Breast epithelium (tissue), 3 donors: ENCODE results near the gene COX7B.

Experiments
- POLR2AphosphoS5 ChIP-seq, 3 donors: sonication (generic); formaldehyde crosslinking; IDR thresholded peaks; one replicate each; pipeline ENCODE4 v1.6.1; 2017; ENCODE audit warnings: antibody characterized with exemption in 3 of 3
- TF ChIP-seq, protein P1 (sequence below), 3 donors: fragments of 450-650 bp; IDR thresholded peaks; one replicate each; pipeline ENCODE4 v1.5.1; 2016 to 2017; ENCODE audit warnings: antibody characterized with exemption in 3 of 3, mild to moderate bottlenecking in 3 of 3, moderate library complexity in 3 of 3

DNA sequence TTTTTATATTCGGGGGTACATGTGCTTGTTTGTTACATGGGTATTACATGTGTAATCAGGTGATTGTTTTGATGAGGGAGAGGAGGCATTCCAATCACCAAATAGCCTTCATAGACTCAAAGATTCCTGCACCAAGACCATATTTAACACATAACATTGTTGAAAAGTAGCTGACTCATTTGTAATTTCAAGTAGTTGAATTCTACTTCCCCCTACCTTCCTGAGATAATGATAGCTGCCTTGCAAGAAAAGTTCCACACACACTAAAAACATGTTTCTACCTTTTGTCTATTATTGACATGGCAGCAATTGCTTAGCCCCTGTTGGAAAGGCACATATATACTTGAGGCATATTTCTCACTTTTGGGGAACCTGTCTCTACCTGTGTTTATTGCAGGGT lies 54.0 kb downstream of the COX7B start:
- TF ChIP-seq, protein P1, sequence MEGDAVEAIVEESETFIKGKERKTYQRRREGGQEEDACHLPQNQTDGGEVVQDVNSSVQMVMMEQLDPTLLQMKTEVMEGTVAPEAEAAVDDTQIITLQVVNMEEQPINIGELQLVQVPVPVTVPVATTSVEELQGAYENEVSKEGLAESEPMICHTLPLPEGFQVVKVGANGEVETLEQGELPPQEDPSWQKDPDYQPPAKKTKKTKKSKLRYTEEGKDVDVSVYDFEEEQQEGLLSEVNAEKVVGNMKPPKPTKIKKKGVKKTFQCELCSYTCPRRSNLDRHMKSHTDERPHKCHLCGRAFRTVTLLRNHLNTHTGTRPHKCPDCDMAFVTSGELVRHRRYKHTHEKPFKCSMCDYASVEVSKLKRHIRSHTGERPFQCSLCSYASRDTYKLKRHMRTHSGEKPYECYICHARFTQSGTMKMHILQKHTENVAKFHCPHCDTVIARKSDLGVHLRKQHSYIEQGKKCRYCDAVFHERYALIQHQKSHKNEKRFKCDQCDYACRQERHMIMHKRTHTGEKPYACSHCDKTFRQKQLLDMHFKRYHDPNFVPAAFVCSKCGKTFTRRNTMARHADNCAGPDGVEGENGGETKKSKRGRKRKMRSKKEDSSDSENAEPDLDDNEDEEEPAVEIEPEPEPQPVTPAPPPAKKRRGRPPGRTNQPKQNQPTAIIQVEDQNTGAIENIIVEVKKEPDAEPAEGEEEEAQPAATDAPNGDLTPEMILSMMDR (IDR thresholded peaks at IDR 0.05): no peak
- TF ChIP-seq POLR2AphosphoS5 (IDR thresholded peaks at IDR 0.05): no peak
